ENCODE measurements around the gene ZNF670. TPM values are rescaled to one million over a fixed set of nuclear protein-coding genes. Genes with fewer than 3 reads are reported as not detected.
"Not testable (repeated sequence)": the region's sequence is repeated elsewhere in the genome, so short reads cannot be mapped to it uniquely, and the experiment has no call there.

Gene ZNF670
- total and polyA plus RNA-seq, 9 donors = 1.3 to 5.3 (median 4.1) TPM

DNA sequence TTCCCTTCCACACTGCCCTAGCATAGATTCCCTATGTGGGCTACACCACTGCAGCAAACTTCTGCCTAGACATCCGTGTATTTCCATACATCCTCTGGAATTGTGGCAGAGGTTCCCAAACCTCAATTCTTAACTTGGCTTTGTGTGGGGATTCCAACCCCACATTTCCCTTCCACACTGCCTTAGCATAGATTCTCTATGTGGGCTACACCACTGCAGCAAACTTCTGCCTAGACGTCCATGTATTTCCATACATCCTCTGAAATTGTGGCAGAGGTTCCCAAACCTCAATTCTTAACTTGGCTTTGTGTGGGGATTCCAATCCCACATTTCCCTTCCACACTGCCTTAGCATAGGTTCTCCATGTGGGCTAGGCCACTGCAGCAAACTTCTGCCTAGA lies 31.4 kb downstream of the ZNF670 start:
- TF ChIP-seq EP300 (IDR thresholded peaks at IDR 0.05) = no peak
- Histone ChIP-seq H3K4me1 (ENCODE audit: insufficient read depth) (no peaks in the 10 kb centered on the region), H3K27ac (no peak overlapping the region), H3K36me3 (no peaks in the 10 kb centered on the region), H3K4me3 (no peak overlapping the region), H3K27me3 (no peaks in the 10 kb centered on the region), H3K9me3 (peaks cover 0 to 6% of the 10 kb centered on the region in 2 donors)
- 90 to 98% (median 93%) methylated on average over 2 of the region's 2 CpGs for WGBS, 3 donors
- DNase-seq = no peak
- intact Hi-C loops (cut with DNase I) = loop anchor here in 1 of 4 donors (10.0 kb wide), 1 partner anchor 1188 kb away; the partner anchor contains the start of gene OR2M4

GRCh38 chr1:247043406-247043805 lies 35.2 kb downstream of the ZNF670 start:
- WGBS, 3 donors = 88 to 93% (median 91%) methylated on average over 5 of the region's 5 CpGs
- Histone ChIP-seq H3K4me3 (no peak overlapping the region), H3K36me3 (no peaks in the 10 kb centered on the region), H3K27me3 (no peaks in the 10 kb centered on the region), H3K9me3 (peaks cover 0 to 3% of the 10 kb centered on the region in 2 donors), H3K4me1 (ENCODE audit: insufficient read depth) (no peaks in the 10 kb centered on the region), H3K27ac (no peak overlapping the region)
- intact Hi-C loops (cut with DNase I) = loop anchor here in 1 of 4 donors (10.0 kb wide), 1 partner anchor 1191 kb away; the partner anchor contains the start of gene OR2M4
- TF ChIP-seq POLR2A (IDR thresholded peaks at IDR 0.05) (no peak), EP300 (IDR thresholded peaks at IDR 0.05) (no peak)
- TF ChIP-seq, protein P1, sequence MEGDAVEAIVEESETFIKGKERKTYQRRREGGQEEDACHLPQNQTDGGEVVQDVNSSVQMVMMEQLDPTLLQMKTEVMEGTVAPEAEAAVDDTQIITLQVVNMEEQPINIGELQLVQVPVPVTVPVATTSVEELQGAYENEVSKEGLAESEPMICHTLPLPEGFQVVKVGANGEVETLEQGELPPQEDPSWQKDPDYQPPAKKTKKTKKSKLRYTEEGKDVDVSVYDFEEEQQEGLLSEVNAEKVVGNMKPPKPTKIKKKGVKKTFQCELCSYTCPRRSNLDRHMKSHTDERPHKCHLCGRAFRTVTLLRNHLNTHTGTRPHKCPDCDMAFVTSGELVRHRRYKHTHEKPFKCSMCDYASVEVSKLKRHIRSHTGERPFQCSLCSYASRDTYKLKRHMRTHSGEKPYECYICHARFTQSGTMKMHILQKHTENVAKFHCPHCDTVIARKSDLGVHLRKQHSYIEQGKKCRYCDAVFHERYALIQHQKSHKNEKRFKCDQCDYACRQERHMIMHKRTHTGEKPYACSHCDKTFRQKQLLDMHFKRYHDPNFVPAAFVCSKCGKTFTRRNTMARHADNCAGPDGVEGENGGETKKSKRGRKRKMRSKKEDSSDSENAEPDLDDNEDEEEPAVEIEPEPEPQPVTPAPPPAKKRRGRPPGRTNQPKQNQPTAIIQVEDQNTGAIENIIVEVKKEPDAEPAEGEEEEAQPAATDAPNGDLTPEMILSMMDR (IDR thresholded peaks at IDR 0.05) = no peak
- no peak for DNase-seq

DNA sequence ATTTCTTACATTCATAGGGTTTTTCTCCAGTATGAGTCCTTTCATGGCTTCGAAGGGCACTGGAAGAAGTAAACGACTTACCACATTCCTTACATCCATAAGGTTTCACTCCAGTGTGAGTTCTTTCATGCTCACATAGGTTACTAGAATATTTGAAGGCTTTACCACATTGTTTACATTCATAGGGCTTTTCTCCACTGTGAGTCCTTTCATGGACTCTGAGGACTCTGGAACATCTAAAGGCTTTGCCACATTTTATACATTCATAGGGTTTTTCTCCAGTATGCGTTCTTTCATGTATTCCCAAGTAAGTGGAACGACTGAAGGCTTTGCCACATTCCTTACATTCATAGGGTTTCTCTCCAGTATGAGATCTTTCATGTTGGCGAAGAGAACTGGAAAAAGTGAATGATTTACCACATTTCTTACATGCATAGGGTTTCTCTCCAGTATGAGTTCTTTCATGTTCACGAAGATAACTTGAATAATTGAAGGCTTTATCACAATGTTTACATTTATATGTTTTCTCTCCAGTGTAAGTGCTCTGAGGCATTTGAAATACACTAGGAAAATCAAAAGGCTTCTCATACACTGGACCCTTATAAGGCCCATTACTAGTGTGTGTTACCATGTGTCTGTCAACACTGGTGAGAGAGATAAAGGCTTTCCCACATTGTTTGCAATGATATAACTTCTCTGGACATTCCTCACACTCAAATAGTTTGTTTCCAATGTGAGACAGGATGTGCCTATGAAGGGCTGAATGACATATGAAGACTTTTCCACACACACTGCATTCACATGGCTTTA lies 40.9 kb downstream of the ZNF670 start:
- no peaks in the 10 kb centered on the region for H3K36me3 ChIP-seq
- peaks cover 0 to 27% of the 10 kb centered on the region in 2 donors for H3K9me3 ChIP-seq

DNA sequence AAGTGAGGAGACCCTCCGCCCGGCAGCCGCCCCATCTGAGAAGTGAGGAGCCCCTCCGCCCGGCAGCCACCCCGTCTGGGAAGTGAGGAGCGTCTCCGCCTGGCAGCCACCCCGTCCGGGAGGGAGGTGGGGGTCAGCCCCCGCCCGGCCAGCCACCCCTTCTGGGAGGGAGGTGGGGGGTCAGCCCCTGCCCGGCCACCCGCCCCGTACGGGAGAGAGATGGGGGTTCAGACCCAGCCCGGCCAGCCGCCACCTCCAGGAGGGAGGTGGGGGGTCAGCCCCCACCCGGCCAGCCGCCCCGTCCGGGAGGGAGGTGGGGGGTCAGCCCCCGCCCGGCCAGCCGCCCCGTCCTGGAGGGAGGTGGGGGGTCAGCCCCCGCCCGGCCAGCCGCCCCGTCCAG lies 46.3 kb downstream of the ZNF670 start:
- H3K27ac ChIP-seq; H3K4me3 ChIP-seq; H3K27me3 ChIP-seq; H3K4me1 ChIP-seq (ENCODE audit: insufficient read depth); DNase-seq; H3K36me3 ChIP-seq; intact Hi-C loops (cut with DNase I): not testable (repeated sequence)
- WGBS, 3 donors = 95 to 99% (median 97%) methylated on average over 8 to 26 of the region's 30 CpGs
- H3K9me3 ChIP-seq = peaks cover 0 to 18% of the 10 kb centered on the region in 2 donors

More for the DNA sequence above, 40.9 kb downstream of the ZNF670 start:
- Histone ChIP-seq H3K27ac (no peak overlapping the region), H3K27me3 (no peaks in the 10 kb centered on the region), H3K4me3 (no peak overlapping the region), H3K4me1 (ENCODE audit: insufficient read depth) (no peaks in the 10 kb centered on the region)
- intact Hi-C loops (cut with DNase I) = no loop called here
- no peak for DNase-seq
- 95 to 98% (median 97%) methylated on average over 6 of the region's 6 CpGs for WGBS, 3 donors
- TF ChIP-seq POLR2A (IDR thresholded peaks at IDR 0.05) = no peak
- no peak for TF ChIP-seq EP300 (IDR thresholded peaks at IDR 0.05)
- TF ChIP-seq, protein P1 (IDR thresholded peaks at IDR 0.05) = no peak

Other genes with a start within 250 kb of the ZNF670 start
- 10 to 100 TPM; 34.1 to 60.4 (median 47.8) TPM for gene AHCTF1, start 146.9 kb downstream of the ZNF670 start, total RNA-seq
- 10 to 100 TPM; 18.8 to 20.4 TPM for gene AHCTF1, start 146.9 kb downstream of the ZNF670 start, polyA plus RNA-seq
- gene ZNF695, start 70.8 kb downstream of the ZNF670 start, total RNA-seq = 1 to 10 TPM in 1 of 7 donors, under 1 TPM in 2, not detected in 4; 0.28 to 3.4 (median 0.72) TPM
- under 1 TPM; 0.23 to 0.35 TPM for gene ZNF695, start 70.8 kb downstream of the ZNF670 start, polyA plus RNA-seq
- gene ZNF669, start 25.5 kb upstream of the ZNF670 start, total RNA-seq = 10 to 100 TPM in 2 of 7 donors, 1 to 10 TPM in 5; 5.0 to 11.5 (median 7.3) TPM
- gene ZNF669, start 25.5 kb upstream of the ZNF670 start, polyA plus RNA-seq = 10 to 100 TPM in 1 of 2 donors, 1 to 10 TPM in 1; 7.3 to 10.0 TPM
- gene ZNF124, start 93.2 kb upstream of the ZNF670 start, total RNA-seq = 10 to 100 TPM; 33.3 to 94.6 (median 61.0) TPM
- 1 to 10 TPM; 3.4 to 4.0 TPM for gene ZNF124, start 93.2 kb upstream of the ZNF670 start, polyA plus RNA-seq
- not detected for gene VN1R5, start 177.3 kb upstream of the ZNF670 start, total RNA-seq
- not detected for gene VN1R5, start 177.3 kb upstream of the ZNF670 start, polyA plus RNA-seq

All from ovary (tissue), 9 donors.